Glomerular endothelial cell (primary cell): ENCODE data around the gene SLC9A7. TPM values are rescaled to one million over a fixed set of nuclear protein-coding genes. Genes with fewer than 3 reads are reported as not detected.
"Not testable (repeated sequence)": the region's sequence is repeated elsewhere in the genome, so short reads cannot be mapped to it uniquely, and the experiment has no call there.

ENCODE experiments used
- DNase-seq: peaks from one replicate; pipeline ENCODE4 v3.0.0-alpha.2; 2011; ENCODE audit warnings: low read depth, low spot score; ENCODE audit errors: extremely low read depth
- total RNA-seq: library from RNA; depleted of rRNA; stranded (reverse); fragments of >200 nt; gene quantifications from 2 replicates; pipeline ENCODE4 v1.2.3, GENCODE V29; 2015

The SLC9A7 gene
- total RNA-seq, 1 donor from 2014 or later: 7.1 TPM

- no peak for DNase-seq
These were observed 4.3 kb downstream of the SLC9A7 start for GRCh38 chrX:46754586-46755061.

GRCh38 chrX:46754036-46754435, 4.9 kb downstream of the SLC9A7 start:
- no peak for DNase-seq

GRCh38 chrX:46750889-46751288, 8.0 kb downstream of the SLC9A7 start:
- no peak for DNase-seq

GRCh38 chrX:46744009-46744408, 14.9 kb downstream of the SLC9A7 start:
- no peak for DNase-seq

GRCh38 chrX:46743046-46743445, 15.9 kb downstream of the SLC9A7 start:
- DNase-seq: no peak

GRCh38 chrX:46739736-46740135, 19.2 kb downstream of the SLC9A7 start:
- DNase-seq: no peak

GRCh38 chrX:46737462-46737861, 21.5 kb downstream of the SLC9A7 start:
- no peak for DNase-seq

- no peak for DNase-seq
These were observed 21.9 kb downstream of the SLC9A7 start for GRCh38 chrX:46737041-46737440.

GRCh38 chrX:46735622-46736021, 23.3 kb downstream of the SLC9A7 start:
- no peak for DNase-seq

- no peak for DNase-seq
These were observed 25.7 kb downstream of the SLC9A7 start for GRCh38 chrX:46733226-46733625.

- no peak for DNase-seq
These were observed 28.2 kb downstream of the SLC9A7 start for GRCh38 chrX:46730765-46731164.

- DNase-seq: no peak
These were observed 31.5 kb downstream of the SLC9A7 start for GRCh38 chrX:46727441-46727840.

- DNase-seq: not testable (repeated sequence)
These were observed 35.4 kb downstream of the SLC9A7 start for GRCh38 chrX:46723569-46723927.

GRCh38 chrX:46722742-46723568, 36.0 kb downstream of the SLC9A7 start:
- no peak for DNase-seq

- no peak for DNase-seq
These were observed 42.1 kb downstream of the SLC9A7 start for GRCh38 chrX:46716796-46717195.

- DNase-seq: no peak
These were observed 42.9 kb downstream of the SLC9A7 start for GRCh38 chrX:46715997-46716396.

GRCh38 chrX:46715530-46715929, 43.4 kb downstream of the SLC9A7 start:
- DNase-seq: no peak

- DNase-seq: no peak
These were observed 45.0 kb downstream of the SLC9A7 start for GRCh38 chrX:46713672-46714490.

GRCh38 chrX:46712764-46713163, 46.2 kb downstream of the SLC9A7 start:
- no peak for DNase-seq

- no peak for DNase-seq
These were observed 47.8 kb downstream of the SLC9A7 start for GRCh38 chrX:46710927-46711623.

- DNase-seq: no peak
These were observed 48.5 kb downstream of the SLC9A7 start for GRCh38 chrX:46710425-46710824.
